Hematopoietic multipotent progenitor cell (in vitro differentiated cells): Measurements from ENCODE around the gene HOOK2. TPM values are rescaled to one million over a fixed set of nuclear protein-coding genes. Genes with fewer than 3 reads are reported as not detected.
"Not testable (repeated sequence)": the region's sequence is repeated elsewhere in the genome, so short reads cannot be mapped to it uniquely, and the experiment has no call there.

ENCODE experiments used
- DNase-seq, 3 donors: peaks; one replicate each; pipeline ENCODE4 v3.0.0-alpha.2; 2011 to 2015; ENCODE audit warnings: low read depth in 2 of 3, low spot score in 2 of 3
- total RNA-seq: library from RNA; depleted of rRNA; stranded (reverse); fragments of >200 nt; gene quantifications from one replicate; pipeline ENCODE4 v1.2.3, GENCODE V29; 2012

HOOK2 gene
- total RNA-seq, 1 donor = 29.9 TPM

- no peak for DNase-seq
Observed at GRCh38 chr19:12756150-12756883, 19.0 kb downstream of the HOOK2 start.

- no peak for DNase-seq
Observed at GRCh38 chr19:12754465-12755196, 20.7 kb downstream of the HOOK2 start.

GRCh38 chr19:12752056-12752781 lies 23.1 kb downstream of the HOOK2 start:
- no peak for DNase-seq

GRCh38 chr19:12751635-12752034 lies 23.7 kb downstream of the HOOK2 start, which contains the start of gene BEST2:
BEST2 (plus strand) TSS chr19:12751791; CDS start chr19:12752593, 802 bp downstream.
- no peak for DNase-seq

GRCh38 chr19:12750851-12751250 lies 24.5 kb downstream of the HOOK2 start:
- no peak for DNase-seq

GRCh38 chr19:12749938-12750521 lies 25.3 kb downstream of the HOOK2 start:
- DNase-seq = no peak

- DNase-seq = no peak
Observed at GRCh38 chr19:12748489-12748888, 26.9 kb downstream of the HOOK2 start.

- no peak for DNase-seq
Observed at GRCh38 chr19:12745166-12745897, 30.0 kb downstream of the HOOK2 start.

GRCh38 chr19:12737835-12738351 lies 37.5 kb downstream of the HOOK2 start:
- no peak for DNase-seq

DNA sequence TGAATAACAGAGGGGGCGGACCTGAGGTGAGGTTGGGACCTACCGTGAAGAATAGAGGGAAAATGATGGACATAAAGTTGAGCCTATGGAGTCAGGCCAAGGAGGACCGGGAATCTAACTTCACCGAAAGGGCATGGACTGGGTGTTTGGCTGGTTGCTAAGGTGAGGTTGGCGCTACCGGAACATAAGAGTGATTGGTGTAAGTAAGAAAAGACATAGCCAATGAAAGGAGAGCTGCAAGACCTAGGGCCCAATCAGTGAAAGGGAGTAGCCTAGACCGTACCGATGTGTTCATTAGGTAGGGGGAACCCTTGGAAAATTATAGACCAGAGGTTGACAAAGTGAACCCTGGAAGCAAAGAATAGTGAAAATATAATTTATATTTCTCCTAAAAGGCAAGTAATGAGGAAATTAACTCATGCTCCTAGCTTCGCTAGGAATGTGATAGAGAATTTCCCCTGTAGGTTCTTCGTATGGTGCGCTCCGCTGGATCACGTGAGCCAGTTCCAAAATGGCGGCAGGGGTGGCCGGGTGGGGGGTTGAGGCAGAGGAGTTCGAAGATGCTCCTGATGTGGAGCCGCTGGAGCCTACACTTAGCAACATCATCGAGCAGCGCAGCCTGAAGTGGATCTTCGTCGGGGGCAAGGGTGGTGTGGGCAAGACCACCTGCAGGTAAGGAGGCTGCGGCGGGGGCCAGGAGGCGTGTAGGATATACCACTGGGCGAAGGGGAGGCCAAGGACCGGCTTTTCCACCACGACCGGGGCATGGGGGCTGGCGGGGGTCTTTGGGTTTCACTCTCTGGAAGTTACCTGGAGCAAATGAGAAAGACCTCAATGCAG lies 38.1 kb downstream of the HOOK2 start, which contains the start of gene GET3:
Gene GET3 (plus strand): TSS at position 503 of the 840 bp plus-strand sequence. CDS start 9 bp downstream, at position 512.
- DNase-seq = peak; percentile 67 to 99 (median 99)

GRCh38 chr19:12733369-12734214 lies 41.8 kb downstream of the HOOK2 start:
- peak in 2 of 3 donors; percentile 70 to 75 for DNase-seq

DNA sequence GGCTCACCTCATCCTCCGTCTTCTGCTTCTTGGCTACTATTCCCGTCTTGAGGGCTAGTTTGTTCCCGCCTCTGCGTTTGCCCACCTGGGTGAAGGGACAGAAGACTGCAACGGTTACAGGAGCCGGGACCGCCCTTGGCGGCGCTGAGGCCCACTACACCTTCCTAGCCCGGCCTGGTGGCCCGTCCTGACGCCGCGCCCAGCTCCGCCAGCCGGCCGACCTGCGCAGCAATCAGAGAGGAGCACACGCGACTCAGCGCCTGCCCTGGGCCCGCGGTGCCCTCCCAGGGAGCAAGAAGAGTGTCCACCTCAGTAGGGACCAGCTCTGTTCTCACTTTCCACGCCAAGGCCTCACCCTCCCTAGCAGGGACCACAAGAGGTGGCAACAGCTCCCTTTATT lies 44.0 kb downstream of the HOOK2 start:
- DNase-seq = no peak

- no peak for DNase-seq
Observed at GRCh38 chr19:12730064-12730463, 45.3 kb downstream of the HOOK2 start.

DNA sequence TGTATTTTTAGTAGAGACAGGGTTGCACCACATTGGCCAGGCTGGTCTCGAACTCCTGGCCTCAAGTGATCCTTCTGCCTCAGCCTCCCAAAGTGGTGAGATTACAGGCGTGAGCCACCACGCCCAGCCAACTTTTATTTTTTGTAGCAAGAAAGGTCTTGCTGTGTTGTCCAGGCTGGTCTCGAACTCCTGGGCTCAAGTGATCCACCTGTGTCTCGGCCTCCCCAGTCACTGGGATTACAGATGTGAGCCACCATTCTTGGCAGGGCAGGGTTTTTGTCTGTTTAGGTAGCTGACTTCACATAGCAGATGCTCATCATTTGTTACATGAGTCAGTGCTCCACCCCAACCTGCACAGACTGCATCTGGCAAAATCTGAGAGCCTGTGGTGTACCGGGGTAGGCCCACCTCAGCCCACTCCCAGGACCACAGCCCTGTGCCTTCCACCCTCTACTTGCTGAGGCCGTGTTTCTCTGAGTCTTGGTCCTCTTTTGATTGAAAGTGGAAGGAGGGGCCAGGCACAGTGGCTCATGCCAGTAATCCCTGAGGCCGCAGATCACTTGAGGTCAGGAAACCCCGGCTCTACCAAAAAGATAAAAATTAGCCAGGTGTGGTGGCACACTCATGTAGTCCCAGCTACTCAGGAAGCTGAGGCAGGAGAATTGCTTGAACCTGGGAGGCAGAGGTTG lies 47.5 kb downstream of the HOOK2 start:
- no peak for DNase-seq

DNA sequence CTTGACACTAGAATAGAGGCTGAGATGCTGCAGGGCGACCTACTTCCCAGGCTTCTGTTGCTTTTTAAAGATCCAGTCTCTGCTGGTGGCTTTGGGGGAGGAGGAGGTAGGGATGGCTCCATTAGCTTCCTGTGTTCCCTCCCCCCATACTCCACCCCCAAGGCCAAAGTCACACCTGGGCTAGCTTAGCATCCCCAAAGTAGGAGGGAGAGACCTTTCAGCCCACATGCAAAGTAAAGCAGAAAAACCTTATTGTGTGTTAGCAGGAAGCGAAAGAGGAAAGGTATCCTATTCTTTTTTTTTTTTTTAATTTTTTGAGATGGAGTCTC lies 48.4 kb downstream of the HOOK2 start:
- no peak for DNase-seq

DNA sequence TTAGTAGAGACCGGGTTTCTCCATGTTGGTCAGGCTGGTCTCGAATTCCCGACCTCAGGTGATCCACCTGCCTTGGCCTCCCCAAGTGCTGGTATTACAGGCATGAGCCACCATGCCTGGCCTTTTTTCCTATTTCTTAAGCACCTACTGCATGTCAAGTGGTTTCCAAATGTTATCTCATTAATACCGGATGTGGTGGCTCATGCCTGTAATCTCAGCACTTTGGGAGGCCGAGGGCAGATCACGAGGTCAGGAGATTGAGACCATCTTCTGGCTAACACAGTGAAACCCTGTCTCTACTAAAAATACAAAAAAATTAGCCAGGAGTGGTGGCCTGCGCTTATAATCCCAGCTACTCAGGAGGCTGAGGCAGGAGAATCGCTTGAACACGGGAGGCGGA lies 49.7 kb downstream of the HOOK2 start:
- not testable (repeated sequence) for DNase-seq

DNA sequence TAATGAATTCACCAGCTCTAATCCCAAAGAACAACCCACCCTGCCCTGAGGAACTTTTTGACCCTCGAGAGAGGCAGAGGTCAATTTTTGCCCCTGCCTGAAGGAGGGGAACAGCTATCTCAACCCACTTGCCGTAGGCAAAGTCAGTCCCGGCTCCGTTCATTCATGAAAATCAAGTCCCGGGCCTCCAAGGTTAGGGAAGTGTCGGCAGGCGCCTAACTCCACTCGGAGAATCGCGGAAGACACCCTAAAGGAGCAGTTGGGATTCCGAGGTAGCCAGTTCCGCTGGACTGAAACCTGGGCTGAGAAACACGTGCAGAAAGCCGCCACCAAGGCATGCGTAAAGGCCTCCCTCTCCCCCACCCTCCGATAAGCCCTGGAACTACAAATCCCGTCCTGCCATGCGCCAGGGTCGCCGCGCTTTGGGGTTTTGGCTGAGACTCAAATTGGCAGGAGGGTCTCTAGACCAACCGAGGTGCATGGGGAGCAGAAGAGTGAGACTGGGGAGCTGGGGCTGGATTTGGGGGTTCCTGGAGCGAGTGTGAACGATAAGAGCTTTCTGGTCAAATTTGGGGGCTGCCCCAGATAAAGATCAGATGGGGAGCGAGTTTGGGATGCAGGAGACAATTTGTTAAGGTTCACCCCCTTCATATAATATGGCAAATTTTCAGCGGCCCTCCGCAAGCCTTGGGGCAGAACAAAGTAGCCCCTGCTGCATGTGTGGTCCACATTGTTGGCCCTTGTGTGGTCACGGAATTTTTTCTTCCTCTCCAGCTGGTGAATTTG lies 51.5 kb downstream of the HOOK2 start, which contains the start of gene TNPO2:
Gene TNPO2 (minus strand): TSS at position 292 of the 786 bp plus-strand sequence. CDS start 2,955 bp downstream, outside the sequence.
- peak in 2 of 3 donors; percentile 58 to 75 for DNase-seq
